Small intestine (tissue), 7 donors: ENCODE measurements around the gene CREB3L1. TPM values are rescaled to one million over a fixed set of nuclear protein-coding genes. Genes with fewer than 3 reads are reported as not detected.

ENCODE experiments used
- DNase-seq, 2 donors: peaks; one replicate each; pipeline versions ENCODE4 v3.0.0 to v3.0.0-alpha.2; 2013
- FAIRE-seq: peaks from 2 replicates; lab custom pipeline; 2012; peaks lifted over from hg19 to GRCh38; lab: Jason Lieb, UNC
- H3K27ac ChIP-seq, 3 donors: one replicate each; pipeline ENCODE4 v1.5.1; 2013; ENCODE audit warnings: low read length in 2 of 3, mild to moderate bottlenecking in 2 of 3, control low read depth in 1 of 3, inconsistent platforms in 1 of 3, low read depth in 1 of 3, moderate library complexity in 1 of 3
- H3K27me3 ChIP-seq, 3 donors: one replicate each; pipeline ENCODE4 v1.6.1; 2013; ENCODE audit warnings: low read length in 3 of 3, inconsistent platforms in 1 of 3; ENCODE audit not compliant: control insufficient read depth in 3 of 3, insufficient read depth in 3 of 3
- H3K36me3 ChIP-seq, 3 donors: one replicate each; pipeline ENCODE4 v1.6.1; 2013; ENCODE audit warnings: low read length in 3 of 3, inconsistent platforms in 1 of 3, low read depth in 1 of 3, mild to moderate bottlenecking in 1 of 3, moderate library complexity in 1 of 3; ENCODE audit not compliant: control insufficient read depth in 3 of 3, insufficient read depth in 2 of 3
- H3K4me1 ChIP-seq, 3 donors: one replicate each; pipeline ENCODE4 v1.6.1; 2013; ENCODE audit warnings: low read length in 2 of 3, inconsistent platforms in 1 of 3, low read depth in 1 of 3, mild to moderate bottlenecking in 1 of 3, moderate library complexity in 1 of 3; ENCODE audit not compliant: control insufficient read depth in 3 of 3, insufficient read depth in 2 of 3
- H3K4me3 ChIP-seq, 3 donors: one replicate each; pipeline ENCODE4 v1.5.1; 2013; ENCODE audit warnings: low read length in 3 of 3, control low read depth in 1 of 3, inconsistent platforms in 1 of 3, low read depth in 1 of 3, mild to moderate bottlenecking in 1 of 3, moderate library complexity in 1 of 3
- H3K9me3 ChIP-seq, 2 donors: one replicate each; pipeline ENCODE4 v1.6.1; 2013; ENCODE audit warnings: low read depth in 1 of 2, low read length in 1 of 2; ENCODE audit not compliant: control insufficient read depth in 2 of 2, insufficient read depth in 1 of 2
- WGBS, 3 donors: extraction: QIAGEN DNeasy Blood & Tissue Kit; methylation state at CpG; one replicate each; pipeline ENCODE4 v1.1.7; 2013; 5-methylcytosine and 5-hydroxymethylcytosine counted together
- polyA plus RNA-seq, 4 donors: library from polyadenylated mRNA; stranded (reverse) in 3 of 4; unstranded in 1 of 4; fragments of 200-250 nt in 3 of 4; fragments of 120-200 nt in 1 of 4; gene quantifications; one replicate each; pipeline versions ENCODE4 v1.2.1 to v1.2.3, GENCODE V29; 2013
- donor health status: healthy with polysubstance abuse.
- donor health status: control.
- donor health status: control.
- donor health status: Bipolar disorder and iron deficiency.
- donor health status: healthy.

Gene CREB3L1
- polyA plus RNA-seq, 4 donors = 14.3 to 55.1 (median 26.3) TPM

- DNase-seq (no peak), FAIRE-seq (no peak)
- H3K27ac ChIP-seq = no peak overlapping the region
- H3K9me3 ChIP-seq = no peaks in the 10 kb centered on the region
- H3K4me1 ChIP-seq = peaks cover 0 to 38% (median 7%) of the 10 kb centered on the region in 3 donors
- H3K36me3 ChIP-seq = peaks cover 0 to 64% (median 0%) of the 10 kb centered on the region in 3 donors
- 58 to 70% (median 64%) methylated on average over 8 to 9 of the region's 9 CpGs for WGBS, 3 donors
- H3K27me3 ChIP-seq = no peaks in the 10 kb centered on the region
- no peak overlapping the region for H3K4me3 ChIP-seq
Observed at GRCh38 chr11:46353698-46354097, 76.2 kb downstream of the CREB3L1 start.

DNA sequence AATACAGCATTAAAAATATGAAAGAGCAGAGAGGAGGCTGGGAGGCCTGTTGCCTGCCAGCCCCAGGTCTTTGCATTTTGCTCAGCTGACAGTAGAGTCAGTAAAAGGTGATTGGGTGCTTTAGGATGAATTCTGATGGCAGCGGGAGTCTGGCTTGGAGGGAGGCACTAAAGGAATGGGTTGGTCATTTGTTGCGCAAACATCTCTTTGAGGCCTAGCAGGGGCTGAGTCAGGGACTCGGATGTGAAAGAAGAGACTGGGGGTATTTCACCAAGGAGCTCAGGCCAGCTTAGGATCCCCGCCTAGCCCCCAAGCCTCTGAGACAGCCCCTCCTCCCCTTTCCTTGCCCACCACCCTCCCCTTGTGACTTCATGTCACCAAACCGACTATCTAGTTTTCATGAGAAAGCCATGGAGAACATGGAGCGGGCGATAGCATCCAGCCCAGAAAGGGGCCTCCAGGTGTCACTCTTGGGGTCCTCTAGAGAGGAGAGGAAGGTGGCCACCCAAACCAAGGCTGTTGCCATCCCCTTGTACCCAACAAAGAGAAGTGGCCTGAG is 79.5 kb downstream of the CREB3L1 start:
- no peak for FAIRE-seq
- no peaks in the 10 kb centered on the region for H3K9me3 ChIP-seq

DNA sequence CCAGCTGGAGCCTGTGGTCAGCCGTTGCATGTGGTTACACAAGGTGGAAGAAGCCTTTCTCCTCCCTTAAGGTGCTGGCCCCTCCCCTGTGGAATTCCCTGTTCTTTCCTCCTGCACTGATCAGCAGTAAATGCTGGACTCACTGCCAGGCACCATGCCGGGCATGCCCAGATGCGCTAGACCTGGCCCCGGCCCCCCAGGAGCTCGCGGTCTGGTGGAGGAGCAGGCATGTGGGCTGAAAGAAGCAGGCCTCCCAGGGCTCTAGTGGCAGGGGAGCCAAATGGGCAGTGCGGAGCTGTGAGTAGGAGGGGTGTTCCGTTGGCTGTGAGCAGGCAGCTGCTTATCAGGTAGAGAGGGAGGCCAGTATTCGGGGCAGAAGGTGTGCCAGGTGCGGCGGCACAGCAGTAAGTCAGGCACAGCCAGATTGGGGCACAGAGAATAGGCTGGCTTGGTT is 80.0 kb downstream of the CREB3L1 start:
- Histone ChIP-seq H3K27me3 (no peaks in the 10 kb centered on the region), H3K27ac (peak overlapping the region in 2 of 3 donors; percentile 4 to 24), H3K4me3 (no peak overlapping the region), H3K36me3 (peaks cover 0 to 54% (median 0%) of the 10 kb centered on the region in 3 donors), H3K4me1 (peaks cover 0 to 18% (median 3%) of the 10 kb centered on the region in 3 donors), H3K9me3 (no peaks in the 10 kb centered on the region)
- DNase-seq = peak in 1 of 2 donors; percentile 70
- WGBS, 3 donors = 14 to 65% (median 39%) methylated on average over 11 of the region's 11 CpGs
- FAIRE-seq = no peak

More for the DNA sequence above, 79.5 kb downstream of the CREB3L1 start:
- H3K4me3 ChIP-seq = no peak overlapping the region
- peaks cover 0 to 52% (median 0%) of the 10 kb centered on the region in 3 donors for H3K36me3 ChIP-seq
- H3K4me1 ChIP-seq = peaks cover 0 to 22% (median 3%) of the 10 kb centered on the region in 3 donors
- no peak for DNase-seq
- H3K27me3 ChIP-seq = no peaks in the 10 kb centered on the region
- 70 to 81% (median 73%) methylated on average over 7 of the region's 7 CpGs for WGBS, 3 donors
- H3K27ac ChIP-seq = peak overlapping the region in 1 of 3 donors; percentile 4

DNA sequence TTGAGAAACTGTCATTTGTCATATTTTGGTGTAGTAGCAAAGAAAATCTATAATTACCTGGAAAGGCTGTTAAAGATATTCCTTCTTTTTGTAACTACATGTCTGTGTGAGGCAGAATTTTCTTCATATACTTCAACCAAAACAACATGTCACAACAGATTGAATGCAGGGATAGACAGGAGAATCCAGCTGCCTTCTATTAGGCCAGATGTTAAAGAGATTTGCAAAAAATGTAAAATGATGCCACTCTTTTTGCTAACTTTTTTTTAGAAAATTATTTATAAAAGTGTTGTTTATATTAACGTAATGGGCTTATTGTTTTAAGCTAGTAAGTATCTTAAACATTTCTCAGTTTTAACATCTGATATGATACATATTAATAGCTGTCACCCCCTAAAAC is 82.5 kb downstream of the CREB3L1 start:
- Histone ChIP-seq H3K36me3 (peaks cover 0 to 61% (median 0%) of the 10 kb centered on the region in 3 donors), H3K9me3 (no peaks in the 10 kb centered on the region), H3K27ac (no peak overlapping the region), H3K4me3 (no peak overlapping the region), H3K27me3 (no peaks in the 10 kb centered on the region), H3K4me1 (peaks cover 0 to 26% (median 3%) of the 10 kb centered on the region in 3 donors)
- no peak for DNase-seq
- FAIRE-seq = no peak
- WGBS, 3 donors = 73 to 85% (median 84%) methylated on average over 1 of the region's 1 CpG

GRCh38 chr11:46360878-46361277 is 83.4 kb downstream of the CREB3L1 start:
- DNase-seq (no peak), FAIRE-seq (no peak)
- WGBS, 3 donors = 59 to 77% (median 65%) methylated on average over 7 of the region's 7 CpGs
- H3K9me3 ChIP-seq = no peaks in the 10 kb centered on the region
- peak overlapping the region in 2 of 3 donors; percentile 53 to 84 for H3K27ac ChIP-seq
- H3K4me3 ChIP-seq = no peak overlapping the region
- H3K36me3 ChIP-seq = peaks cover 0 to 68% (median 0%) of the 10 kb centered on the region in 3 donors
- H3K4me1 ChIP-seq = peaks cover 0 to 26% (median 3%) of the 10 kb centered on the region in 3 donors
- no peaks in the 10 kb centered on the region for H3K27me3 ChIP-seq

DNA sequence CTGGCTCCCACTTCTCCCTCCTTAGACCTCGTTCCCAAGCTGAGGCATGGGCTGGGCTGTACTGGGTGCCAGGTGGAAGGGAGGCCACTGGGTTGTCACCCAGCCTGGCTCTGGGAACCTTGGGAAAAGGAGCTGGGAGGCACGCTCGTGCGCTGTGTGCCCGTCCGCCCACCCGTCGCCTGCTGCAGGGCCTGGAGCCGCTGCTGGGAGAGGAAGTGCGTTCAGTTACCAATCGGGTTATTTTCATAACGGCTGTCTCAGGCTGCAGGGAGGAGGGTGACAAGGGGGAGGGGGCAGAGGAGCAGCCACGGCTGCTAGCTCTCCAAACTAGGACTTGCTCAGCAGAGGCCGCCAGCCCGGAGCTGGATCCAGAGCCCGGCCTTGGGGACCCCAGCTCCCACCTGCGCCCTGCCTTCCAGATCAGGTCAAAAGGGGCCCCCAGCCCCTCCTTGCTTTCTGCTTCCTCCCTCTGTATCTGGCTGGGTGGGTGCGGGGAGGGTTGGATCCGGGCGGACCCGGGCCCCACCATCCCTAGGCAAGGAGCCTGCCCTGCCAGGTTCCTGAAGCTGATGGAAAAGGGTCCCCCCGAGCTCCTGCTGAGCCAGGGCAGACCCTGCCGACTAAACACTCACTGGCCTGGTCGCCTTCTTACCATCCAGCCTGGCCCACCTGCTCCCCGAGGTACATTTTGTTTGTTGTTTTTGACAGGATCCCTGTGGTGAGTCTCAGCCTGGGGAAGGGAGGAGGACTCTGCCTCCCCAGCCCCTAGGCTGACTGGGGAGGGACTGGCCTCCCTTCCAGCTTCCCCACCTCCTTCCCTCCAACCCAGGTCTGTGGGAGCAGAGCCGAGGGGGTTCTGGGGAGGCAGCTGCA is 84.1 kb downstream of the CREB3L1 start:
- no peak for DNase-seq
- peak overlapping the region; percentile 24 to 84 (median 53) for H3K27ac ChIP-seq
- peaks cover 0 to 66% (median 0%) of the 10 kb centered on the region in 3 donors for H3K36me3 ChIP-seq
- 31 to 64% (median 37%) methylated on average over 20 to 26 of the region's 26 CpGs for WGBS, 3 donors
- H3K27me3 ChIP-seq = no peaks in the 10 kb centered on the region
- H3K9me3 ChIP-seq = no peaks in the 10 kb centered on the region
- no peak for FAIRE-seq
- no peak overlapping the region for H3K4me3 ChIP-seq
- peaks cover 0 to 26% (median 3%) of the 10 kb centered on the region in 3 donors for H3K4me1 ChIP-seq

- Histone ChIP-seq H3K4me3 (no peak overlapping the region), H3K27me3 (no peaks in the 10 kb centered on the region), H3K27ac (peak overlapping the region in 1 of 3 donors; percentile 14), H3K4me1 (peaks cover 0 to 25% (median 3%) of the 10 kb centered on the region in 3 donors), H3K9me3 (no peaks in the 10 kb centered on the region), H3K36me3 (peaks cover 0 to 67% (median 0%) of the 10 kb centered on the region in 3 donors)
- WGBS, 3 donors = 80 to 89% (median 86%) methylated on average over 20 of the region's 20 CpGs
- FAIRE-seq = no peak
- DNase-seq = no peak
Observed at GRCh38 chr11:46362156-46363030, 84.9 kb downstream of the CREB3L1 start.
